Endothelial cell of umbilical vein (primary cell): ENCODE measurements around the gene ANKRD33B. TPM values are rescaled to one million over a fixed set of nuclear protein-coding genes. Genes with fewer than 3 reads are reported as not detected.

Source experiments
- BruUV-seq: library from RNA; stranded (reverse); fragments of 400-500 nt; replicated peaks from 2 replicates; lab custom pipeline; 2021; lab: Mats Ljungman, UMichigan
- CTCF ChIA-PET: fragments of 300-600, 350-600 bp; sonication (Branson Sonifier 250); formaldehyde crosslinking; loops from one replicate; lab custom pipeline; 2021; ENCODE audit warnings: antibody characterized with exemption, inconsistent platforms; lab: Charles Lee
- POLR2A ChIA-PET: fragments of 300-600, 350-600 bp; sonication (Branson Sonifier 250); formaldehyde crosslinking; loops from one replicate; lab custom pipeline; 2021; ENCODE audit warnings: antibody characterized with exemption, inconsistent platforms; lab: Charles Lee
- DNase-seq: peaks from one replicate; pipeline ENCODE4 v3.0.0-alpha.2; 2011; ENCODE audit warnings: low read depth, low spot score
- FAIRE-seq: peaks from 2 replicates; lab custom pipeline; 2011; peaks lifted over from hg19 to GRCh38; lab: Jason Lieb, UNC
- H2AFZ ChIP-seq: 2 replicates; pipeline ENCODE4 v1.6.0; 2012; ENCODE audit warnings: low read depth, low read length, control low read depth, inconsistent platforms
- H3K27ac ChIP-seq: 2 replicates; pipeline ENCODE4 v1.5.1; 2011; ENCODE audit warnings: low read depth, mild to moderate bottlenecking, control low read depth, low read length, moderate library complexity; ENCODE audit not compliant: insufficient read depth
- H3K27me3 ChIP-seq, 2 experiments: 2 replicates each; pipeline versions ENCODE4 v1.6.0 to v1.6.1; 2011; ENCODE audit warnings: low read length in 2 of 2, mixed read lengths in 1 of 2; ENCODE audit not compliant: control insufficient read depth in 2 of 2, insufficient read depth in 2 of 2
- H3K36me3 ChIP-seq, 2 experiments: 2 replicates in 1 of 2; 3 replicates in 1 of 2; pipeline ENCODE4 v1.5.1; 2011; ENCODE audit warnings: low read length in 2 of 2, mild to moderate bottlenecking in 1 of 2, moderate library complexity in 1 of 2; ENCODE audit not compliant: control insufficient read depth in 2 of 2, insufficient read depth in 2 of 2; ENCODE audit errors: extremely low read depth in 1 of 2
- H3K4me1 ChIP-seq: 3 replicates; pipeline ENCODE4 v1.5.1; 2011; ENCODE audit warnings: mild to moderate bottlenecking, low read length; ENCODE audit not compliant: control insufficient read depth, insufficient read depth; ENCODE audit errors: extremely low read depth
- H3K4me2 ChIP-seq: 2 replicates; pipeline ENCODE4 v1.6.1; 2011; ENCODE audit warnings: low read length, control low read depth, mixed read lengths; ENCODE audit not compliant: insufficient read depth
- H3K4me3 ChIP-seq, 3 experiments: fragments of 200-600 bp in 1 of 3; sonication (generic), shearing (Covaris generic) in 1 of 3; replicated peaks in 1 of 3; 2 replicates each; pipeline ENCODE4 v1.5.1; 2011 to 2016; ENCODE audit warnings: control low read depth in 3 of 3, low read length in 3 of 3, mild to moderate bottlenecking in 2 of 3, inconsistent platforms in 1 of 3, low read depth in 1 of 3, moderate library complexity in 1 of 3; ENCODE audit not compliant: insufficient read depth in 1 of 3
- H3K79me2 ChIP-seq: 2 replicates; pipeline ENCODE4 v1.6.0; 2012; ENCODE audit warnings: low read length, inconsistent platforms; ENCODE audit not compliant: control insufficient read depth, insufficient read depth
- H3K9ac ChIP-seq: replicated peaks from 2 replicates; pipeline ENCODE3; 2011; ENCODE audit warnings: low read length, control low read depth; ENCODE audit not compliant: insufficient read depth; ENCODE audit errors: extremely low read depth
- H3K9me1 ChIP-seq: replicated peaks from 3 replicates; pipeline ENCODE4 v1.6.0; 2011; ENCODE audit warnings: mild to moderate bottlenecking, low read length; ENCODE audit not compliant: control insufficient read depth, insufficient read depth; ENCODE audit errors: extremely low read depth
- H3K9me3 ChIP-seq: replicated peaks from 2 replicates; pipeline ENCODE4 v1.5.1; 2012; ENCODE audit warnings: low read length, inconsistent platforms; ENCODE audit not compliant: control insufficient read depth, insufficient read depth
- H4K20me1 ChIP-seq: replicated peaks from 2 replicates; pipeline ENCODE3; 2011; ENCODE audit warnings: mild to moderate bottlenecking, low read length; ENCODE audit not compliant: control insufficient read depth, insufficient read depth; ENCODE audit errors: extremely low read depth
- EZH2 ChIP-seq: IDR thresholded peaks from 2 replicates; pipeline ENCODE4 v1.6.1; 2012; ENCODE audit warnings: borderline replicate concordance, low read depth, mild to moderate bottlenecking, moderate library complexity, low read length, inconsistent platforms; ENCODE audit not compliant: severe bottlenecking
- FOS ChIP-seq: IDR thresholded peaks from 2 replicates; pipeline ENCODE4 v1.6.1; 2011; ENCODE audit warnings: mild to moderate bottlenecking, low read length, moderate library complexity, borderline replicate concordance; ENCODE audit not compliant: insufficient read depth
- GATA2 ChIP-seq: IDR thresholded peaks from 2 replicates; pipeline ENCODE4 v1.7.0; 2011; ENCODE audit warnings: low read depth, mild to moderate bottlenecking, moderate library complexity, mixed read lengths, low read length; ENCODE audit not compliant: insufficient read length, insufficient read depth
- JUN ChIP-seq: IDR thresholded peaks from 2 replicates; pipeline ENCODE4 v1.6.1; 2011; ENCODE audit warnings: borderline replicate concordance, low read depth; ENCODE audit not compliant: insufficient read length, insufficient read depth
- MYC ChIP-seq: IDR thresholded peaks from one replicate; pipeline ENCODE4 v1.6.1; 2011; ENCODE audit warnings: mild to moderate bottlenecking, low read depth, low read length
- POLR2A ChIP-seq: IDR thresholded peaks from 2 replicates; pipeline ENCODE4 v1.6.1; 2012; ENCODE audit warnings: low read depth, mild to moderate bottlenecking, control low read depth, low read length
- POLR2AphosphoS5 ChIP-seq: IDR thresholded peaks from 2 replicates; pipeline ENCODE4 v1.6.1; 2012; ENCODE audit warnings: low read depth, mild to moderate bottlenecking, control low read depth, low read length, moderate library complexity; ENCODE audit not compliant: insufficient read depth
- dilution Hi-C: fragments of 300-500 bp; cut with MboI; formaldehyde crosslinking; loops from one replicate; pipeline ENCODE4 v1.15.0; 2019; ENCODE audit warnings: low sequenced_read_pairs; ENCODE audit not compliant: extremely low pct_ligation_motif_present
- intact Hi-C: fragments of 100-400 bp; cut with micrococcal nuclease; formaldehyde crosslinking; loops from one replicate; pipeline ENCODE4 v1.10.0; 2022
- polyA plus RNA-seq, 4 experiments: library from polyadenylated mRNA; depleted of rRNA in 3 of 4; stranded (reverse) in 3 of 4; unstranded in 1 of 4; fragments of >200 nt; gene quantifications; 2 replicates each; pipeline versions ENCODE4 v1.2.1 to v1.2.3, GENCODE V29; 2011 to 2012; ENCODE audit warnings: missing spikeins in 1 of 4
- total RNA-seq: library from RNA; stranded (reverse); gene quantifications from 2 replicates; pipeline ENCODE4 v1.2.3, GENCODE V29; 2021
- TF ChIP-seq, protein P1 (sequence below), 2 donors: IDR thresholded peaks; 1 replicate in 1 of 2; 2 replicates in 1 of 2; pipeline ENCODE4 v1.5.1; 2011; ENCODE audit warnings: low read length in 2 of 2, mild to moderate bottlenecking in 2 of 2, moderate library complexity in 2 of 2, control low read depth in 1 of 2, inconsistent platforms in 1 of 2, low read depth in 1 of 2; ENCODE audit not compliant: insufficient read depth in 1 of 2; ENCODE audit errors: extremely low read depth in 1 of 2
- TF ChIP-seq, protein P2 (sequence below): IDR thresholded peaks from 2 replicates; pipeline ENCODE4 v1.6.1; 2011; ENCODE audit not compliant: insufficient read depth, insufficient read length

Gene ANKRD33B
- total and polyA plus RNA-seq, 2 donors (not counting 3 experiments of a cell fraction or from before 2014, with no cell fraction given) = 2.4 to 5.4 TPM

DNA sequence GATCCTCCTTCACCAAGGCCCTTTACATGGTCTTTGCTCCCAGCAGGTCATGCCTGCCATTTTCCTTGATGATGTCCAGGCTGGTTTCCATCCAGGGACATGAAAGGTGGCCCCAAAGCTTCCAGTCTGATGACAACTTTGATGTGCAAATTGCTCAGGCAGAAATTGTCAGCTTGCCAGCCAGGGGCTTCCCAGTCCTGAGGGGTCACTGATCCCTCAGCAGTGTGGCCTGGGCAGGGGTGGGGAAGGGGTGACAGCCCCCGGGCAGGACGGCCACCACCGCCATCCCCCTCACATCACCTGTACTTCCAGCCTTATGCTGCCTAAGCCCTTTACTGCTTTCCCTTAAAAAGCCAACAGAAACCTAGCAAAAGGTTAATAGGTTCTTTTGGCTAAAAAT is 96.3 kb downstream of the ANKRD33B start:
- CTCF ChIA-PET = interaction anchor here (1.5 to 1.6 kb wide), 2 partner anchors 26 to 207 kb away, joined by 3 to 4 read pairs; no protein-coding TSS in a partner anchor
- Histone ChIP-seq H4K20me1 (no peaks in the 10 kb centered on the region), H3K9me3 (no peaks in the 10 kb centered on the region), H3K4me3 (no peak overlapping the region), H3K27me3 (no peaks in the 10 kb centered on the region), H3K79me2 (no peaks in the 10 kb centered on the region), H3K9ac (no peak overlapping the region), H3K4me1 (no peaks in the 10 kb centered on the region), H3K27ac (no peak overlapping the region), H3K4me2 (no peak overlapping the region), H3K9me1 (no peaks in the 10 kb centered on the region), H3K36me3 (no peaks in the 10 kb centered on the region), H2AFZ (no peak overlapping the region)
- dilution Hi-C loops (no loop called here), intact Hi-C loops (no loop called here)
- BruUV-seq = no TSS peak
- FAIRE-seq (no peak), DNase-seq (no peak)
- POLR2A ChIA-PET = no interaction called here
- TF ChIP-seq POLR2AphosphoS5 (no peak), FOS (no peak), GATA2 (no peak)

DNA sequence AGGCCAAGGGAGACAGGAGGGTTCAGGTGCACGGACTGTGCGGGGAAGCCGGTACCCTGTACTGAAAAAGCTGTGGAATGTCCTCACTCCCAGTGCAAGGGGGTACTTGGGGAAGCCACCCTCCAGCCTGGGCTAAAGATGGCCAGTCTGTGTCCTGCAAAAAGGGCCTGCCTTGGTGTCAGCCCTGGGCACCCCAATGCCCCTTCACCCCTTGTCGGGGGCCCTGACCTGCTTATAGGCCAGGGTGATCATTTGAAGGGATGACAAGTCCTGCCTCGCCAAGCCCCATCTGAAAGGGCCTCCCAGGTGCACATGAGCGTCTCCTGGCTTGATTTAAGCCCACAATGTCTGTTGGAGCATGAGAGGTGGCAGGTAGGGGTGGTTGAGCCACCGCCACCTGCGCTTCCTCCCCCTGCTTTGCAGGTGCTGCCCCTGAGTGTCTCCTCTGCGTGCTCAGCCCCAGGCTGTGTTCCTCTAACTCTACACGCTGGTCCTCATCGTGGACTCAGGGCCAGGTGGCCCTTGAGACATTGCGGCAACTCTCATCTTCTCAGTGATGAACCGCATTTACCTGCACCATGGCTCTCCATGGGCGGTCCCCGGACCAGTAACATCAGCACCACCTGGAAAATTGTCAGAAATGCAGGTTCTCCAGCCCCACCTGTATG is 97.0 kb downstream of the ANKRD33B start:
- no peaks in the 10 kb centered on the region for H3K4me1 ChIP-seq
- no peaks in the 10 kb centered on the region for H3K9me1 ChIP-seq
- dilution Hi-C loops = no loop called here
- no peaks in the 10 kb centered on the region for H3K27me3 ChIP-seq
- no peak overlapping the region for H3K4me2 ChIP-seq
- no peak for TF ChIP-seq POLR2A
- TF ChIP-seq, protein P1, sequence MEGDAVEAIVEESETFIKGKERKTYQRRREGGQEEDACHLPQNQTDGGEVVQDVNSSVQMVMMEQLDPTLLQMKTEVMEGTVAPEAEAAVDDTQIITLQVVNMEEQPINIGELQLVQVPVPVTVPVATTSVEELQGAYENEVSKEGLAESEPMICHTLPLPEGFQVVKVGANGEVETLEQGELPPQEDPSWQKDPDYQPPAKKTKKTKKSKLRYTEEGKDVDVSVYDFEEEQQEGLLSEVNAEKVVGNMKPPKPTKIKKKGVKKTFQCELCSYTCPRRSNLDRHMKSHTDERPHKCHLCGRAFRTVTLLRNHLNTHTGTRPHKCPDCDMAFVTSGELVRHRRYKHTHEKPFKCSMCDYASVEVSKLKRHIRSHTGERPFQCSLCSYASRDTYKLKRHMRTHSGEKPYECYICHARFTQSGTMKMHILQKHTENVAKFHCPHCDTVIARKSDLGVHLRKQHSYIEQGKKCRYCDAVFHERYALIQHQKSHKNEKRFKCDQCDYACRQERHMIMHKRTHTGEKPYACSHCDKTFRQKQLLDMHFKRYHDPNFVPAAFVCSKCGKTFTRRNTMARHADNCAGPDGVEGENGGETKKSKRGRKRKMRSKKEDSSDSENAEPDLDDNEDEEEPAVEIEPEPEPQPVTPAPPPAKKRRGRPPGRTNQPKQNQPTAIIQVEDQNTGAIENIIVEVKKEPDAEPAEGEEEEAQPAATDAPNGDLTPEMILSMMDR (IDR thresholded peaks at IDR 0.05; ENCODE audit: extremely low read depth in 1 of 2, insufficient read depth in 1 of 2, low read depth in 1 of 2, low read length in 2 of 2) = no peak
- TF ChIP-seq, protein P2, sequence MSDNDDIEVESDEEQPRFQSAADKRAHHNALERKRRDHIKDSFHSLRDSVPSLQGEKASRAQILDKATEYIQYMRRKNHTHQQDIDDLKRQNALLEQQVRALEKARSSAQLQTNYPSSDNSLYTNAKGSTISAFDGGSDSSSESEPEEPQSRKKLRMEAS = no peak
- no peak for TF ChIP-seq FOS
- TF ChIP-seq GATA2 = no peak
- TF ChIP-seq POLR2AphosphoS5 = no peak
- TF ChIP-seq EZH2 = no peak
- no peak for TF ChIP-seq JUN
- TF ChIP-seq MYC = no peak
- H3K4me3 ChIP-seq = no peak overlapping the region
- H2AFZ ChIP-seq = no peak overlapping the region
- ChIA-PET CTCF (interaction anchor here (1.5 to 1.6 kb wide), 2 partner anchors 27 to 208 kb away, joined by 3 to 4 read pairs; no protein-coding TSS in a partner anchor), POLR2A (no interaction called here)
- H4K20me1 ChIP-seq = no peaks in the 10 kb centered on the region
- DNase-seq (no peak), FAIRE-seq (no peak)
- intact Hi-C loops = no loop called here
- BruUV-seq = no TSS peak
- no peak overlapping the region for H3K27ac ChIP-seq
- no peaks in the 10 kb centered on the region for H3K9me3 ChIP-seq
- no peak overlapping the region for H3K9ac ChIP-seq
- no peaks in the 10 kb centered on the region for H3K79me2 ChIP-seq
- no peaks in the 10 kb centered on the region for H3K36me3 ChIP-seq
